Body of pancreas (tissue), 4 donors: ENCODE data around the gene KIFAP3. TPM values are rescaled to one million over a fixed set of nuclear protein-coding genes. Genes with fewer than 3 reads are reported as not detected.

Experiments
- ATAC-seq: fragments of 150-250 bp; one replicate; pipeline ENCODE4 v1.9.1; 2016
- DNase-seq, 4 donors: peaks; one replicate each; pipeline ENCODE4 v3.0.0-alpha.2; 2019
- H3K27ac ChIP-seq, 4 donors: fragments of 200-600 bp; sonication (generic); 1 replicate in 3 of 4; 2 replicates in 1 of 4; pipeline versions ENCODE4 v1.5.1 to v1.6.1; 2016 to 2019; ENCODE audit warnings: mild to moderate bottlenecking in 1 of 4, mixed read lengths in 1 of 4, moderate library complexity in 1 of 4
- H3K27me3 ChIP-seq, 2 donors: fragments of 200-600 bp; sonication (generic); one replicate each; pipeline ENCODE4 v1.6.0; 2016; ENCODE audit warnings: mild to moderate bottlenecking in 1 of 2
- H3K36me3 ChIP-seq, 2 donors: fragments of 200-600 bp; sonication (generic); replicated peaks in 1 of 2; 2 replicates each; pipeline ENCODE4 v1.5.1; 2016; ENCODE audit warnings: low read depth in 2 of 2; ENCODE audit not compliant: insufficient read depth in 1 of 2
- H3K4me1 ChIP-seq: fragments of 200-600 bp; sonication (generic); one replicate; pipeline ENCODE4 v1.6.0; 2016
- H3K4me3 ChIP-seq, 2 donors: fragments of 200-600 bp; sonication (generic); 1 replicate in 1 of 2; 2 replicates in 1 of 2; pipeline ENCODE4 v1.5.1; 2016 to 2019
- H3K9me3 ChIP-seq, 3 donors: fragments of 200-600 bp; sonication (generic); 1 replicate in 2 of 3; 2 replicates in 1 of 3; pipeline ENCODE4 v1.5.1; 2016
- CTCF ChIP-seq, 7 experiments: fragments of 450-650 bp in 4 of 7; fragments of 200-600 bp in 3 of 7; sonication (generic) in 3 of 7; IDR thresholded peaks; one replicate each; pipeline ENCODE4 v1.5.1; 2016 to 2019; ENCODE audit warnings: antibody characterized with exemption in 7 of 7
- POLR2A ChIP-seq, 3 donors: fragments of 450-650 bp; IDR thresholded peaks; one replicate each; pipeline ENCODE4 v1.6.1; 2016; ENCODE audit warnings: antibody characterized with exemption in 3 of 3, mild to moderate bottlenecking in 2 of 3
- WGBS, 2 donors: methylation state at CpG; one replicate each; pipeline ENCODE4 v1.1.5; 2017; 5-methylcytosine and 5-hydroxymethylcytosine counted together
- intact Hi-C: fragments of 100-400 bp; cut with DNase I; formaldehyde crosslinking; loops from one replicate; pipeline ENCODE4 v1.15.1; 2023
- total RNA-seq, 2 donors: library from RNA; depleted of rRNA; stranded (reverse); fragments of >200 nt; gene quantifications; one replicate each; pipeline ENCODE4 v1.1.0, GENCODE V29; 2016

KIFAP3 gene
- total RNA-seq, 2 donors from 2014 or later = 9.6 to 16.9 TPM

- H3K36me3 ChIP-seq = no peaks in the 10 kb centered on the region
- TF ChIP-seq CTCF (IDR thresholded peaks at IDR 0.05) (no peak), POLR2A (IDR thresholded peaks at IDR 0.05) (no peak)
- peaks cover 23% of the 10 kb centered on the region for H3K4me1 ChIP-seq
- H3K27ac ChIP-seq = peak overlapping the region; percentile 46 to 80 (median 76)
- peak overlapping the region; percentile 57 to 75 for H3K4me3 ChIP-seq
- H3K27me3 ChIP-seq = no peaks in the 10 kb centered on the region
- intact Hi-C loops = no loop called here
- DNase-seq (no peak), ATAC-seq (no peak)
- H3K9me3 ChIP-seq = no peaks in the 10 kb centered on the region
- WGBS, 2 donors = 12 to 15% methylated on average over 8 of the region's 8 CpGs
Measured at GRCh38 chr1:170073893-170074249, 624 bp downstream of the KIFAP3 start.

GRCh38 chr1:170071378-170071777, 3.1 kb downstream of the KIFAP3 start:
- TF ChIP-seq POLR2A (IDR thresholded peaks at IDR 0.05) (no peak), CTCF (IDR thresholded peaks at IDR 0.05) (no peak)
- Histone ChIP-seq H3K4me1 (peaks cover 33% of the 10 kb centered on the region), H3K27ac (no peak overlapping the region), H3K36me3 (no peaks in the 10 kb centered on the region), H3K4me3 (no peak overlapping the region), H3K27me3 (no peaks in the 10 kb centered on the region), H3K9me3 (no peaks in the 10 kb centered on the region)
- 100% methylated on average over 1 of the region's 1 CpG for WGBS, 2 donors
- no peak for DNase-seq
- intact Hi-C loops = no loop called here
- no peak for ATAC-seq

GRCh38 chr1:170068923-170069322, 5.6 kb downstream of the KIFAP3 start:
- no peak for DNase-seq
- H3K4me3 ChIP-seq = no peak overlapping the region
- ATAC-seq = no peak
- no peaks in the 10 kb centered on the region for H3K9me3 ChIP-seq
- no peaks in the 10 kb centered on the region for H3K36me3 ChIP-seq
- no peaks in the 10 kb centered on the region for H3K27me3 ChIP-seq
- H3K27ac ChIP-seq = peak overlapping the region in 1 of 4 donors; percentile 17
- TF ChIP-seq CTCF (IDR thresholded peaks at IDR 0.05) (no peak), POLR2A (IDR thresholded peaks at IDR 0.05) (no peak)
- intact Hi-C loops = no loop called here
- H3K4me1 ChIP-seq = peaks cover 25% of the 10 kb centered on the region

GRCh38 chr1:170067253-170067819, 7.2 kb downstream of the KIFAP3 start:
- TF ChIP-seq CTCF (IDR thresholded peaks at IDR 0.05) (peak in 1 of 7 experiments; percentile 8), POLR2A (IDR thresholded peaks at IDR 0.05) (no peak)
- Histone ChIP-seq H3K4me3 (no peak overlapping the region), H3K9me3 (no peaks in the 10 kb centered on the region), H3K27ac (peak overlapping the region in 2 of 4 donors; percentile 17 to 19), H3K27me3 (no peaks in the 10 kb centered on the region), H3K36me3 (no peaks in the 10 kb centered on the region), H3K4me1 (peaks cover 13% of the 10 kb centered on the region)
- ATAC-seq = peak; percentile 38
- 58 to 59% methylated on average over 3 of the region's 3 CpGs for WGBS, 2 donors
- no peak for DNase-seq
- intact Hi-C loops = no loop called here

GRCh38 chr1:170064821-170065220, 9.7 kb downstream of the KIFAP3 start:
- no peak for DNase-seq
- no peak for ATAC-seq
- WGBS, 2 donors = 83 to 91% methylated on average over 1 of the region's 1 CpG
- no peak overlapping the region for H3K27ac ChIP-seq
- no peaks in the 10 kb centered on the region for H3K36me3 ChIP-seq
- TF ChIP-seq POLR2A (IDR thresholded peaks at IDR 0.05) (no peak), CTCF (IDR thresholded peaks at IDR 0.05) (no peak)
- peaks cover 10% of the 10 kb centered on the region for H3K4me1 ChIP-seq
- no peaks in the 10 kb centered on the region for H3K27me3 ChIP-seq
- H3K4me3 ChIP-seq = no peak overlapping the region
- intact Hi-C loops = no loop called here
- H3K9me3 ChIP-seq = no peaks in the 10 kb centered on the region
